HepG2 (cell line): ENCODE results near the gene GALC. TPM values are rescaled to one million over a fixed set of nuclear protein-coding genes. Genes with fewer than 3 reads are reported as not detected.

Experiments
- AGO1 ChIP-seq: fragments of 200-400 bp; formaldehyde crosslinking; IDR thresholded peaks from 2 replicates; pipeline ENCODE4 v1.6.1; 2017; ENCODE audit warnings: mild to moderate bottlenecking, low read depth, low read length, moderate library complexity; ENCODE audit not compliant: poor library complexity, severe bottlenecking
- AHR ChIP-seq: IDR thresholded peaks from 2 replicates; pipeline ENCODE4 v1.6.1; 2018; ENCODE audit warnings: missing genetic modification reagents, missing compliant biosample characterization
- GPN1 ChIP-seq: sonication (generic); formaldehyde crosslinking; IDR thresholded peaks from 2 replicates; pipeline ENCODE4 v1.5.1; 2020; ENCODE audit warnings: missing genetic modification reagents, borderline replicate concordance
- HNF4A ChIP-seq: sonication (generic); formaldehyde crosslinking; IDR thresholded peaks from 2 replicates; pipeline ENCODE4 v1.4.0; 2020; ENCODE audit warnings: missing genetic modification reagents
- MIER3 ChIP-seq: IDR thresholded peaks from 2 replicates; pipeline ENCODE4 v1.6.1; 2016; ENCODE audit warnings: missing compliant biosample characterization, borderline replicate concordance
- RAD21 ChIP-seq: fragments of 450-650 bp; formaldehyde crosslinking; IDR thresholded peaks from 2 replicates; pipeline ENCODE4 v1.5.0; 2020; ENCODE audit warnings: mild to moderate bottlenecking
- SMARCC2 ChIP-seq: fragments of 450-650 bp; IDR thresholded peaks from 2 replicates; pipeline ENCODE4 v1.6.1; 2017; ENCODE audit warnings: antibody characterized with exemption, mild to moderate bottlenecking
- TARDBP ChIP-seq: sonication (generic); formaldehyde crosslinking; IDR thresholded peaks from 2 replicates; pipeline ENCODE4 v1.8.0; 2022; ENCODE audit warnings: mild to moderate bottlenecking, missing genetic modification reagents
- YEATS4 ChIP-seq: sonication (generic); formaldehyde crosslinking; IDR thresholded peaks from 2 replicates; pipeline ENCODE4 v1.4.0; 2020; ENCODE audit warnings: missing genetic modification reagents, borderline replicate concordance
- ZMYM2 ChIP-seq: sonication (generic); formaldehyde crosslinking; IDR thresholded peaks from 2 replicates; pipeline ENCODE4 v1.8.0; 2022; ENCODE audit warnings: mild to moderate bottlenecking, missing genetic modification reagents
- ZMYM4 ChIP-seq: sonication (generic); formaldehyde crosslinking; IDR thresholded peaks from 2 replicates; pipeline ENCODE4 v1.8.1; 2023; ENCODE audit warnings: mild to moderate bottlenecking, missing genetic modification reagents
- ZNF17 ChIP-seq: sonication (generic); formaldehyde crosslinking; IDR thresholded peaks from 2 replicates; pipeline ENCODE4 v1.5.0; 2020; ENCODE audit warnings: mild to moderate bottlenecking, missing genetic modification reagents
- ZNF556 ChIP-seq: sonication (generic); formaldehyde crosslinking; IDR thresholded peaks from 2 replicates; pipeline ENCODE4 v1.4.0; 2020; ENCODE audit warnings: mild to moderate bottlenecking, missing genetic modification reagents, borderline replicate concordance
- polyA plus RNA-seq, 8 experiments: library from polyadenylated mRNA; depleted of rRNA in 3 of 8; stranded (reverse) in 7 of 8; unstranded in 1 of 8; fragments of >200 nt; fragmentation: Illumina TruSeq in 4 of 8; extraction: Trizol in 4 of 8; gene quantifications; 2 replicates each; pipeline versions ENCODE4 v1.2.1 to v1.2.3, GENCODE V29; 2011 to 2016; ENCODE audit warnings: low read depth in 4 of 8, missing spikeins in 1 of 8, mixed read lengths in 1 of 8; ENCODE audit not compliant: insufficient read depth in 1 of 8
- total RNA-seq, 5 experiments: library from RNA; depleted of rRNA; stranded (reverse); fragments of >200 nt; fragmentation: Illumina TruSeq; extraction: Trizol; gene quantifications; 2 replicates each; pipeline ENCODE4 v1.2.3, GENCODE V29; 2016; ENCODE audit warnings: low read depth in 1 of 5
- TF ChIP-seq, protein P1 (sequence below): sonication (generic); formaldehyde crosslinking; IDR thresholded peaks from 2 replicates; pipeline ENCODE4 v1.5.0; 2020; ENCODE audit warnings: missing genetic modification reagents, mild to moderate bottlenecking, borderline replicate concordance
- TF ChIP-seq, protein P2 (sequence below): sonication (generic); formaldehyde crosslinking; IDR thresholded peaks from 2 replicates; pipeline ENCODE4 v1.5.0; 2020; ENCODE audit warnings: missing genetic modification reagents
- TF ChIP-seq, protein P3 (sequence below): sonication (generic); formaldehyde crosslinking; IDR thresholded peaks from 2 replicates; pipeline ENCODE4 v1.4.0; 2020; ENCODE audit warnings: missing genetic modification reagents
- TF ChIP-seq, protein P4 (sequence below): IDR thresholded peaks from 2 replicates; pipeline ENCODE4 v1.4.0; 2020; ENCODE audit warnings: mild to moderate bottlenecking, missing genetic modification reagents
- TF ChIP-seq, protein P5 (sequence below): sonication (generic); formaldehyde crosslinking; conservative IDR thresholded peaks from 2 replicates; pipeline ENCODE4 v1.4.0; 2020; ENCODE audit warnings: missing genetic modification reagents
- TF ChIP-seq, protein P6 (sequence below): sonication (generic); formaldehyde crosslinking; IDR thresholded peaks from 2 replicates; pipeline ENCODE4 v1.5.0; 2020; ENCODE audit warnings: mild to moderate bottlenecking, missing genetic modification reagents, moderate library complexity

The GALC gene
- total and polyA plus RNA-seq, 2 of the 13 experiments (the other 11 are each of a cell fraction or from before 2014, with no cell fraction given) = not detected

DNA sequence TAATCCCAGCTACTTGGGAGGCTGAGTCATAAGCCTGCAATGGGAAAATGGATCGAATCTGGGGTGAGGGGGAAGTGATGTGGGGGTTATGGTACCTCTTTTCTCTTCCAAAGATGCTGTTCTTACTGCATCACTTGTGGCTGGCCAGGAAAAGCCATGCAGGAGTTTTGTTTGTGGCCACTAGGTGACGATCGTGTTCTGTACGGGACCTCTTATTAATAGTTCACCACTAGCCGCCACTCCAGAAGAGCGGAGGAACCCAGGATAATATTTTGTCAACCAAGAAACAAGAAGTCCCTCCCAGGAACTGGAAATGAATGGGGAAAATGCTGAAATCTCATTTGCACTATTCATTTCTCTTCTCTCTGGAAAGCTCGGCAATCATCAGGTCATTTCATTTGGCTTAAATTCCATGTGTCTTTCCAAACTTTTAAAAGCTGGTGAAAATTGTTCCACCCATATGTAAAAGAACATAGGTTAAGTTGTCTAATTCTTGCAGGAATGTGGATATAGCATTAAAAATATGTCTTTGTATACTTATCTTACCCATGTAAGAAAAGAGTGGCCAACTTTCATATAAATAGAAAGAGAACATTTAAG, 20.9 kb upstream of the GALC start (continued):
- TF ChIP-seq, protein P1, sequence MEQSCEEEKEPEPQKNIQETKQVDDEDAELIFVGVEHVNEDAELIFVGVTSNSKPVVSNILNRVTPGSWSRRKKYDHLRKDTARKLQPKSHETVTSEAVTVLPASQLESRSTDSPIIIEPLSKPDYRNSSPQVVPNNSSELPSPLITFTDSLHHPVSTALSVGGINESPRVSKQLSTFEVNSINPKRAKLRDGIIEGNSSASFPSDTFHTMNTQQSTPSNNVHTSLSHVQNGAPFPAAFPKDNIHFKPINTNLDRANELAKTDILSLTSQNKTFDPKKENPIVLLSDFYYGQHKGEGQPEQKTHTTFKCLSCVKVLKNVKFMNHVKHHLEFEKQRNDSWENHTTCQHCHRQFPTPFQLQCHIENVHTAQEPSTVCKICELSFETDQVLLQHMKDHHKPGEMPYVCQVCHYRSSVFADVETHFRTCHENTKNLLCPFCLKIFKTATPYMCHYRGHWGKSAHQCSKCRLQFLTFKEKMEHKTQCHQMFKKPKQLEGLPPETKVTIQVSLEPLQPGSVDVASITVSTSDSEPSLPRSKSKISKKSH (CRISPR knock-in tag) = no peak
- TF ChIP-seq, protein P2, sequence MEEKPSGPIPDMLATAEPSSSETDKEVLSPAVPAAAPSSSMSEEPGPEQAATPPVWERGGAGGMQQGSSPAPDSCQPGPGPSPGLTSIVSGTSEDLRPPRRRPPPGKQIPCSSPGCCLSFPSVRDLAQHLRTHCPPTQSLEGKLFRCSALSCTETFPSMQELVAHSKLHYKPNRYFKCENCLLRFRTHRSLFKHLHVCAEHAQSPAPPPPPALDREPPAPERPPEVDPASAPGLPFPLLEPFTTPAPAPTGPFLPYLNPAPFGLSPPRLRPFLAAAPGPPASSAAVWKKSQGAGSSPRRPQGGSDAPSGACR (CRISPR knock-in tag) = no peak
- TF ChIP-seq ZMYM2 (CRISPR knock-in tag) (no peak), GPN1 (CRISPR knock-in tag) (no peak), TARDBP (CRISPR knock-in tag) (no peak), ZMYM4 (CRISPR knock-in tag) (0 out of 2 replicates have a peak, but pooled peaks have one; percentile 15), SMARCC2 (no peak), AHR (CRISPR knock-in tag) (no peak), RAD21 (CRISPR knock-in tag) (peak; percentile 91), YEATS4 (CRISPR knock-in tag) (no peak), ZNF556 (CRISPR knock-in tag) (no peak), ZNF17 (CRISPR knock-in tag) (no peak), AGO1 (no peak), HNF4A (CRISPR knock-in tag) (no peak), MIER3 (CRISPR knock-in tag) (no peak)
- TF ChIP-seq, protein P3, sequence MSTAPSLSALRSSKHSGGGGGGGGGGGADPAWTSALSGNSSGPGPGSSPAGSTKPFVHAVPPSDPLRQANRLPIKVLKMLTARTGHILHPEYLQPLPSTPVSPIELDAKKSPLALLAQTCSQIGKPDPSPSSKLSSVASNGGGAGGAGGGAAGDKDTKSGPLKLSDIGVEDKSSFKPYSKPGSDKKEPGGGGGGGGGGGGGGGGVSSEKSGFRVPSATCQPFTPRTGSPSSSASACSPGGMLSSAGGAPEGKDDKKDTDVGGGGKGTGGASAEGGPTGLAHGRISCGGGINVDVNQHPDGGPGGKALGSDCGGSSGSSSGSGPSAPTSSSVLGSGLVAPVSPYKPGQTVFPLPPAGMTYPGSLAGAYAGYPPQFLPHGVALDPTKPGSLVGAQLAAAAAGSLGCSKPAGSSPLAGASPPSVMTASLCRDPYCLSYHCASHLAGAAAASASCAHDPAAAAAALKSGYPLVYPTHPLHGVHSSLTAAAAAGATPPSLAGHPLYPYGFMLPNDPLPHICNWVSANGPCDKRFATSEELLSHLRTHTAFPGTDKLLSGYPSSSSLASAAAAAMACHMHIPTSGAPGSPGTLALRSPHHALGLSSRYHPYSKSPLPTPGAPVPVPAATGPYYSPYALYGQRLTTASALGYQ (CRISPR knock-in tag) = no peak
- TF ChIP-seq, protein P4, sequence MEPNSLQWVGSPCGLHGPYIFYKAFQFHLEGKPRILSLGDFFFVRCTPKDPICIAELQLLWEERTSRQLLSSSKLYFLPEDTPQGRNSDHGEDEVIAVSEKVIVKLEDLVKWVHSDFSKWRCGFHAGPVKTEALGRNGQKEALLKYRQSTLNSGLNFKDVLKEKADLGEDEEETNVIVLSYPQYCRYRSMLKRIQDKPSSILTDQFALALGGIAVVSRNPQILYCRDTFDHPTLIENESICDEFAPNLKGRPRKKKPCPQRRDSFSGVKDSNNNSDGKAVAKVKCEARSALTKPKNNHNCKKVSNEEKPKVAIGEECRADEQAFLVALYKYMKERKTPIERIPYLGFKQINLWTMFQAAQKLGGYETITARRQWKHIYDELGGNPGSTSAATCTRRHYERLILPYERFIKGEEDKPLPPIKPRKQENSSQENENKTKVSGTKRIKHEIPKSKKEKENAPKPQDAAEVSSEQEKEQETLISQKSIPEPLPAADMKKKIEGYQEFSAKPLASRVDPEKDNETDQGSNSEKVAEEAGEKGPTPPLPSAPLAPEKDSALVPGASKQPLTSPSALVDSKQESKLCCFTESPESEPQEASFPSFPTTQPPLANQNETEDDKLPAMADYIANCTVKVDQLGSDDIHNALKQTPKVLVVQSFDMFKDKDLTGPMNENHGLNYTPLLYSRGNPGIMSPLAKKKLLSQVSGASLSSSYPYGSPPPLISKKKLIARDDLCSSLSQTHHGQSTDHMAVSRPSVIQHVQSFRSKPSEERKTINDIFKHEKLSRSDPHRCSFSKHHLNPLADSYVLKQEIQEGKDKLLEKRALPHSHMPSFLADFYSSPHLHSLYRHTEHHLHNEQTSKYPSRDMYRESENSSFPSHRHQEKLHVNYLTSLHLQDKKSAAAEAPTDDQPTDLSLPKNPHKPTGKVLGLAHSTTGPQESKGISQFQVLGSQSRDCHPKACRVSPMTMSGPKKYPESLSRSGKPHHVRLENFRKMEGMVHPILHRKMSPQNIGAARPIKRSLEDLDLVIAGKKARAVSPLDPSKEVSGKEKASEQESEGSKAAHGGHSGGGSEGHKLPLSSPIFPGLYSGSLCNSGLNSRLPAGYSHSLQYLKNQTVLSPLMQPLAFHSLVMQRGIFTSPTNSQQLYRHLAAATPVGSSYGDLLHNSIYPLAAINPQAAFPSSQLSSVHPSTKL = 0 out of 2 replicates have a peak, but pooled peaks have one; percentile 13
- TF ChIP-seq, protein P5, sequence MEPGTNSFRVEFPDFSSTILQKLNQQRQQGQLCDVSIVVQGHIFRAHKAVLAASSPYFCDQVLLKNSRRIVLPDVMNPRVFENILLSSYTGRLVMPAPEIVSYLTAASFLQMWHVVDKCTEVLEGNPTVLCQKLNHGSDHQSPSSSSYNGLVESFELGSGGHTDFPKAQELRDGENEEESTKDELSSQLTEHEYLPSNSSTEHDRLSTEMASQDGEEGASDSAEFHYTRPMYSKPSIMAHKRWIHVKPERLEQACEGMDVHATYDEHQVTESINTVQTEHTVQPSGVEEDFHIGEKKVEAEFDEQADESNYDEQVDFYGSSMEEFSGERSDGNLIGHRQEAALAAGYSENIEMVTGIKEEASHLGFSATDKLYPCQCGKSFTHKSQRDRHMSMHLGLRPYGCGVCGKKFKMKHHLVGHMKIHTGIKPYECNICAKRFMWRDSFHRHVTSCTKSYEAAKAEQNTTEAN (CRISPR knock-in tag) = no peak
- TF ChIP-seq, protein P6, sequence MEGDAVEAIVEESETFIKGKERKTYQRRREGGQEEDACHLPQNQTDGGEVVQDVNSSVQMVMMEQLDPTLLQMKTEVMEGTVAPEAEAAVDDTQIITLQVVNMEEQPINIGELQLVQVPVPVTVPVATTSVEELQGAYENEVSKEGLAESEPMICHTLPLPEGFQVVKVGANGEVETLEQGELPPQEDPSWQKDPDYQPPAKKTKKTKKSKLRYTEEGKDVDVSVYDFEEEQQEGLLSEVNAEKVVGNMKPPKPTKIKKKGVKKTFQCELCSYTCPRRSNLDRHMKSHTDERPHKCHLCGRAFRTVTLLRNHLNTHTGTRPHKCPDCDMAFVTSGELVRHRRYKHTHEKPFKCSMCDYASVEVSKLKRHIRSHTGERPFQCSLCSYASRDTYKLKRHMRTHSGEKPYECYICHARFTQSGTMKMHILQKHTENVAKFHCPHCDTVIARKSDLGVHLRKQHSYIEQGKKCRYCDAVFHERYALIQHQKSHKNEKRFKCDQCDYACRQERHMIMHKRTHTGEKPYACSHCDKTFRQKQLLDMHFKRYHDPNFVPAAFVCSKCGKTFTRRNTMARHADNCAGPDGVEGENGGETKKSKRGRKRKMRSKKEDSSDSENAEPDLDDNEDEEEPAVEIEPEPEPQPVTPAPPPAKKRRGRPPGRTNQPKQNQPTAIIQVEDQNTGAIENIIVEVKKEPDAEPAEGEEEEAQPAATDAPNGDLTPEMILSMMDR (CRISPR knock-in tag) = peak; percentile 90
